ENCODE data around the gene LAMA2. TPM values are rescaled to one million over a fixed set of nuclear protein-coding genes. Genes with fewer than 3 reads are reported as not detected.

Gene LAMA2
- total and polyA plus RNA-seq, 7 donors = 8.8 to 59.0 (median 27.3) TPM

GRCh38 chr6:129279343-129280292, 396.7 kb downstream of the LAMA2 start:
- no peak overlapping the region for H3K4me3 ChIP-seq
- peaks cover 0 to 4% of the 10 kb centered on the region in 2 donors for H3K36me3 ChIP-seq (ENCODE audit: insufficient read depth in 1 of 2, low read depth in 1 of 2)
- no peak for DNase-seq
- H3K27me3 ChIP-seq (ENCODE audit: insufficient read depth in 3 of 3, low read length in 2 of 3) = no peaks in the 10 kb centered on the region
- intact Hi-C loops (cut with DNase I) = no loop called here
- TF ChIP-seq CTCF (IDR thresholded peaks at IDR 0.05) = no peak
- no peak for ATAC-seq
- no peaks in the 10 kb centered on the region for H3K9me3 ChIP-seq
- H3K4me1 ChIP-seq = peaks cover 15% of the 10 kb centered on the region
- H3K27ac ChIP-seq = no peak overlapping the region
- 76 to 84% (median 81%) methylated on average over 11 of the region's 11 CpGs for WGBS, 3 donors

- no peak for TF ChIP-seq CTCF (IDR thresholded peaks at IDR 0.05)
- Histone ChIP-seq H3K9me3 (no peaks in the 10 kb centered on the region), H3K27me3 (ENCODE audit: insufficient read depth in 3 of 3, low read length in 2 of 3) (no peaks in the 10 kb centered on the region), H3K27ac (no peak overlapping the region), H3K4me1 (peaks cover 15% of the 10 kb centered on the region), H3K36me3 (ENCODE audit: insufficient read depth in 1 of 2, low read depth in 1 of 2) (peaks cover 0 to 4% of the 10 kb centered on the region in 2 donors), H3K4me3 (no peak overlapping the region)
- no peak for ATAC-seq
- intact Hi-C loops (cut with DNase I) = no loop called here
- no peak for DNase-seq
Measured at GRCh38 chr6:129280293-129280644, 397.3 kb downstream of the LAMA2 start.

GRCh38 chr6:129280749-129281148, 397.8 kb downstream of the LAMA2 start:
- H3K27me3 ChIP-seq (ENCODE audit: insufficient read depth in 3 of 3, low read length in 2 of 3) = no peaks in the 10 kb centered on the region
- no peaks in the 10 kb centered on the region for H3K9me3 ChIP-seq
- 4 to 10% (median 6%) methylated on average over 1 of the region's 1 CpG for WGBS, 3 donors
- ATAC-seq (peak in 3 of 4 donors; percentile 54 to 69 (median 56)), DNase-seq (no peak)
- H3K4me1 ChIP-seq = peaks cover 15% of the 10 kb centered on the region
- TF ChIP-seq CTCF (IDR thresholded peaks at IDR 0.05) = no peak
- H3K36me3 ChIP-seq (ENCODE audit: insufficient read depth in 1 of 2, low read depth in 1 of 2) = peaks cover 0 to 4% of the 10 kb centered on the region in 2 donors
- no peak overlapping the region for H3K27ac ChIP-seq
- intact Hi-C loops (cut with DNase I) = no loop called here
- no peak overlapping the region for H3K4me3 ChIP-seq

GRCh38 chr6:129281168-129281796, 398.3 kb downstream of the LAMA2 start:
- H3K27ac ChIP-seq = no peak overlapping the region

More at GRCh38 chr6:129281168-129281796, 398.3 kb downstream of the LAMA2 start:
- Histone ChIP-seq H3K9me3 (no peaks in the 10 kb centered on the region), H3K4me3 (no peak overlapping the region), H3K36me3 (ENCODE audit: insufficient read depth in 1 of 2, low read depth in 1 of 2) (peaks cover 0 to 4% of the 10 kb centered on the region in 2 donors), H3K4me1 (peaks cover 15% of the 10 kb centered on the region), H3K27me3 (ENCODE audit: insufficient read depth in 3 of 3, low read length in 2 of 3) (no peaks in the 10 kb centered on the region)
- ATAC-seq (peak in 1 of 4 donors; percentile 44), DNase-seq (no peak)
- no peak for TF ChIP-seq CTCF (IDR thresholded peaks at IDR 0.05)
- intact Hi-C loops (cut with DNase I) = no loop called here
